Mesodermal cell (in vitro differentiated cells): ENCODE data around the gene PFKP. TPM values are rescaled to one million over a fixed set of nuclear protein-coding genes. Genes with fewer than 3 reads are reported as not detected.

Experiments used
- H3K27ac ChIP-seq: 2 replicates; pipeline ENCODE4 v1.7.0; 2013; ENCODE audit warnings: mild to moderate bottlenecking, low read depth, low read length, moderate library complexity; ENCODE audit not compliant: severe bottlenecking
- H3K36me3 ChIP-seq: 2 replicates; pipeline ENCODE4 v1.7.1; 2013; ENCODE audit warnings: mild to moderate bottlenecking, low read length, moderate library complexity; ENCODE audit not compliant: control insufficient read depth, insufficient read depth
- H3K4me1 ChIP-seq: one replicate; pipeline ENCODE4 v1.7.1; 2013; ENCODE audit warnings: mild to moderate bottlenecking, low read length; ENCODE audit not compliant: insufficient read depth, control insufficient read depth, poor library complexity, severe bottlenecking
- H3K4me3 ChIP-seq: 2 replicates; pipeline ENCODE4 v1.7.0; 2013; ENCODE audit warnings: low read length, control low read depth, mild to moderate bottlenecking; ENCODE audit not compliant: insufficient read depth, poor library complexity, severe bottlenecking; ENCODE audit errors: extremely low read depth
- H3K9me3 ChIP-seq: 2 replicates; pipeline ENCODE4 v1.7.1; 2013; ENCODE audit warnings: mild to moderate bottlenecking, low read length, moderate library complexity; ENCODE audit not compliant: control insufficient read depth
- WGBS, 2 experiments: methylation state at CpG; one replicate each; pipeline ENCODE4 v1.1.5; 2013; ENCODE audit warnings: missing lambda C conversion rate in 2 of 2; ENCODE audit not compliant: insufficient coverage in 2 of 2; 5-methylcytosine and 5-hydroxymethylcytosine counted together
- polyA plus RNA-seq, 2 experiments: library from polyadenylated mRNA; stranded (reverse); fragments of 50-300 nt; gene quantifications; one replicate each; pipeline ENCODE4 v1.2.3, GENCODE V29; 2013

Gene PFKP
- polyA plus RNA-seq (2013, experiment 1 of 2) = 338 TPM
- polyA plus RNA-seq (2013, experiment 2 of 2) = 311 TPM

- Histone ChIP-seq H3K4me1 (peaks cover 15% of the 10 kb centered on the region), H3K9me3 (no peaks in the 10 kb centered on the region), H3K27ac (peak within 1 kb of the TSS; percentile 16), H3K4me3 (peak within 1 kb of the TSS; percentile 99), H3K36me3 (peaks cover 37% of the 10 kb centered on the region)
- 0 to 1% methylated on average over 28 to 57 of the region's 86 CpGs for WGBS, 2 experiments
These were observed at the start of gene PFKP for GRCh38 chr10:3067118-3067858. PFKP (plus strand) TSS chr10:3067548; CDS start chr10:3067596, 48 bp downstream.

- WGBS, 2 experiments = 91 to 96% methylated on average over 4 of the region's 4 CpGs
- Histone ChIP-seq H3K4me1 (no peaks in the 10 kb centered on the region), H3K36me3 (no peaks in the 10 kb centered on the region), H3K9me3 (peaks cover 4% of the 10 kb centered on the region), H3K27ac (no peak overlapping the region), H3K4me3 (no peak overlapping the region)
These were observed 49.1 kb upstream of the PFKP start for GRCh38 chr10:3018247-3018646.

- no peak overlapping the region for H3K27ac ChIP-seq
- H3K4me3 ChIP-seq = no peak overlapping the region
- 92 to 96% methylated on average over 15 of the region's 15 CpGs for WGBS, 2 experiments
- H3K4me1 ChIP-seq = no peaks in the 10 kb centered on the region
- peaks cover 4% of the 10 kb centered on the region for H3K9me3 ChIP-seq
- no peaks in the 10 kb centered on the region for H3K36me3 ChIP-seq
These were observed 47.0 kb upstream of the PFKP start for GRCh38 chr10:3020311-3020710.

GRCh38 chr10:3020881-3021280, 46.5 kb upstream of the PFKP start:
- WGBS, 2 experiments = 90 to 94% methylated on average over 18 to 19 of the region's 19 CpGs
- Histone ChIP-seq H3K4me3 (no peak overlapping the region), H3K9me3 (peaks cover 4% of the 10 kb centered on the region), H3K4me1 (no peaks in the 10 kb centered on the region), H3K27ac (no peak overlapping the region), H3K36me3 (no peaks in the 10 kb centered on the region)

GRCh38 chr10:3022027-3022426, 45.3 kb upstream of the PFKP start:
- H3K4me1 ChIP-seq = no peaks in the 10 kb centered on the region
- no peak overlapping the region for H3K4me3 ChIP-seq
- WGBS, 2 experiments = 84 to 92% methylated on average over 2 to 3 of the region's 3 CpGs
- no peaks in the 10 kb centered on the region for H3K36me3 ChIP-seq
- peaks cover 4% of the 10 kb centered on the region for H3K9me3 ChIP-seq
- no peak overlapping the region for H3K27ac ChIP-seq

GRCh38 chr10:3023892-3024291, 43.5 kb upstream of the PFKP start:
- Histone ChIP-seq H3K9me3 (peaks cover 4% of the 10 kb centered on the region), H3K4me1 (no peaks in the 10 kb centered on the region), H3K4me3 (no peak overlapping the region), H3K36me3 (no peaks in the 10 kb centered on the region), H3K27ac (no peak overlapping the region)
- WGBS, 2 experiments = no CpG with 5 or more reads among the region's 2 CpGs

GRCh38 chr10:3025026-3025683, 42.2 kb upstream of the PFKP start:
- Histone ChIP-seq H3K9me3 (peaks cover 2% of the 10 kb centered on the region), H3K36me3 (no peaks in the 10 kb centered on the region), H3K27ac (no peak overlapping the region), H3K4me3 (no peak overlapping the region), H3K4me1 (no peaks in the 10 kb centered on the region)
- 81 to 87% methylated on average over 4 to 5 of the region's 6 CpGs for WGBS, 2 experiments

- Histone ChIP-seq H3K9me3 (no peaks in the 10 kb centered on the region), H3K4me3 (no peak overlapping the region), H3K4me1 (peaks cover 3% of the 10 kb centered on the region), H3K27ac (no peak overlapping the region), H3K36me3 (no peaks in the 10 kb centered on the region)
- WGBS, 2 experiments = 50 to 61% methylated on average over 2 to 3 of the region's 3 CpGs
These were observed 39.5 kb upstream of the PFKP start for GRCh38 chr10:3027866-3028265.

- 89 to 93% methylated on average over 3 to 9 of the region's 11 CpGs for WGBS, 2 experiments
- no peak overlapping the region for H3K27ac ChIP-seq
- H3K4me3 ChIP-seq = no peak overlapping the region
- H3K4me1 ChIP-seq = peaks cover 3% of the 10 kb centered on the region
- no peaks in the 10 kb centered on the region for H3K36me3 ChIP-seq
- no peaks in the 10 kb centered on the region for H3K9me3 ChIP-seq
These were observed 38.9 kb upstream of the PFKP start for GRCh38 chr10:3028441-3028840.

GRCh38 chr10:3030765-3031164, 36.6 kb upstream of the PFKP start:
- Histone ChIP-seq H3K27ac (no peak overlapping the region), H3K36me3 (no peaks in the 10 kb centered on the region), H3K9me3 (no peaks in the 10 kb centered on the region), H3K4me3 (no peak overlapping the region), H3K4me1 (peaks cover 3% of the 10 kb centered on the region)
- 86% methylated on average over 2 of the region's 5 CpGs; no CpG with 5 or more reads in 1 of the 2 experiments for WGBS, 2 experiments

- WGBS, 2 experiments = 78 to 85% methylated on average over 4 of the region's 4 CpGs
- Histone ChIP-seq H3K36me3 (no peaks in the 10 kb centered on the region), H3K9me3 (no peaks in the 10 kb centered on the region), H3K4me3 (no peak overlapping the region), H3K27ac (no peak overlapping the region), H3K4me1 (peaks cover 3% of the 10 kb centered on the region)
These were observed 35.9 kb upstream of the PFKP start for GRCh38 chr10:3031490-3031889.
